GM19240 (cell line): ENCODE data around the gene ERCC6L.

Experiments used
- DNase-seq: peaks from one replicate; pipeline ENCODE4 v3.0.0; 2011; ENCODE audit warnings: low spot score; ENCODE audit not compliant: insufficient read length

ERCC6L gene, protein sequence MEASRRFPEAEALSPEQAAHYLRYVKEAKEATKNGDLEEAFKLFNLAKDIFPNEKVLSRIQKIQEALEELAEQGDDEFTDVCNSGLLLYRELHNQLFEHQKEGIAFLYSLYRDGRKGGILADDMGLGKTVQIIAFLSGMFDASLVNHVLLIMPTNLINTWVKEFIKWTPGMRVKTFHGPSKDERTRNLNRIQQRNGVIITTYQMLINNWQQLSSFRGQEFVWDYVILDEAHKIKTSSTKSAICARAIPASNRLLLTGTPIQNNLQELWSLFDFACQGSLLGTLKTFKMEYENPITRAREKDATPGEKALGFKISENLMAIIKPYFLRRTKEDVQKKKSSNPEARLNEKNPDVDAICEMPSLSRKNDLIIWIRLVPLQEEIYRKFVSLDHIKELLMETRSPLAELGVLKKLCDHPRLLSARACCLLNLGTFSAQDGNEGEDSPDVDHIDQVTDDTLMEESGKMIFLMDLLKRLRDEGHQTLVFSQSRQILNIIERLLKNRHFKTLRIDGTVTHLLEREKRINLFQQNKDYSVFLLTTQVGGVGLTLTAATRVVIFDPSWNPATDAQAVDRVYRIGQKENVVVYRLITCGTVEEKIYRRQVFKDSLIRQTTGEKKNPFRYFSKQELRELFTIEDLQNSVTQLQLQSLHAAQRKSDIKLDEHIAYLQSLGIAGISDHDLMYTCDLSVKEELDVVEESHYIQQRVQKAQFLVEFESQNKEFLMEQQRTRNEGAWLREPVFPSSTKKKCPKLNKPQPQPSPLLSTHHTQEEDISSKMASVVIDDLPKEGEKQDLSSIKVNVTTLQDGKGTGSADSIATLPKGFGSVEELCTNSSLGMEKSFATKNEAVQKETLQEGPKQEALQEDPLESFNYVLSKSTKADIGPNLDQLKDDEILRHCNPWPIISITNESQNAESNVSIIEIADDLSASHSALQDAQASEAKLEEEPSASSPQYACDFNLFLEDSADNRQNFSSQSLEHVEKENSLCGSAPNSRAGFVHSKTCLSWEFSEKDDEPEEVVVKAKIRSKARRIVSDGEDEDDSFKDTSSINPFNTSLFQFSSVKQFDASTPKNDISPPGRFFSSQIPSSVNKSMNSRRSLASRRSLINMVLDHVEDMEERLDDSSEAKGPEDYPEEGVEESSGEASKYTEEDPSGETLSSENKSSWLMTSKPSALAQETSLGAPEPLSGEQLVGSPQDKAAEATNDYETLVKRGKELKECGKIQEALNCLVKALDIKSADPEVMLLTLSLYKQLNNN

DNA sequence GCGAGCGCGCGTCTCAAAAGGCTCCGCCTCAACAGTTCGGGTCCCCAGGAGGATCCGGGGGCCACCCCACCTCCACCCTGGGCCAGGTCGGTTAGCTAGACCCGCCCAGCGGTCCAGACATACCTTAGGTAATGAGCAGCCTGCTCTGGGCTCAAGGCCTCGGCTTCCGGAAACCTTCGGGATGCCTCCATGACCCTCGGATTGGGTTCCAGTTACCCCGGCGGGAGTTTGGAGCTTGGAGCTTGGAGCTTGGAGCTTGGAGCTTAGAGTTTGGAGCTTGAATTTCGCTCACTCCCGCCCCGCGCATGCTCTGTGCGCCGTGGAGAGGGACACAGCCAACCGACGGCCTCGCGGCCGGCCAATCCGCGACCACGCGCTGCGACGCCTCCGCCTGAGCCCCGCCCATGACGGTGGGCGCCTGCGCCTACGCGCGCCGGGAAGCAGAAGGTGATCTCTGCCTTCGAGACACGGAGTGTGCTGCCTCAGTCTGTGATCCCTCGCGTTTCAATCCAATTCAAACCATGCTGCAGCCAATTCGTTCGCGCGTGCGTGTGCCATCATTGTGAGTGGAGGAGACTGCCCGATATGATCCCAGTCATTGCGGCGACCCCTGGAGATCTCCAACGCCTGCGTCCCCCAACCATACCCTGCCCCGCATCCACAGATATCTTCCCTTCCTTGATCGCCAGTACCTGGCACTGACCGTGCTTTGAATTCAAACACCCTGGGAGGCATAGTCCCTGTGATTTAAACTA is at the start of gene ERCC6L:
TSS of gene ERCC6L (minus strand) at position 307 of the 755 bp plus-strand sequence. CDS start at position 191, 116 bp downstream.
- peak; percentile 70 for DNase-seq

- DNase-seq = no peak
Measured at GRCh38 chrX:72282302-72282701, 43.5 kb upstream of the ERCC6L start.

DNA sequence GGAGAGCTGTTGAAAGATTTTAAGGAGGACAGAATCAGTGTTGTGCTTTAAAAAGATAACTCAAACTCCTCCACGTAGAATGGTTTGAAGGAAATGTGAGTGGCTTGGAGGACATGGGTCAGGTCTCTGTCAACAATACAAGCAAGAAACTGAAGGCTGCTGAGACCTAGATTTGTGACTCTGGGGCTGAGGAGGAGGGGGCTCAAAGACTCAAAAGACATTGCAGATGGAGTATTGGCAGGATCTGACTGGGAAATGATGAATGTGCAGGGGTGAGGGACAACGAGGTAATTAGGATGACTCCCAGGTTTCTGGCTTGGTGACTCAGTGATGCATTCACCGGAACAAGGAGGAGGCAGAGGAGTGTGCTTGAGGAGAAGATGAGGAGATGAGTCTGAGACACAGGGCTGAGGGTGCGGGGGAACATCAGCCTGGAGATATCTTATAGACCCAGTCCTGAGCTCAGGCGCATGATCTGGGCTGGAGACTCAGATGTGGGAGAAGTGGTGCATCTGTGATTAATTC is 41.6 kb upstream of the ERCC6L start:
- DNase-seq = no peak

DNA sequence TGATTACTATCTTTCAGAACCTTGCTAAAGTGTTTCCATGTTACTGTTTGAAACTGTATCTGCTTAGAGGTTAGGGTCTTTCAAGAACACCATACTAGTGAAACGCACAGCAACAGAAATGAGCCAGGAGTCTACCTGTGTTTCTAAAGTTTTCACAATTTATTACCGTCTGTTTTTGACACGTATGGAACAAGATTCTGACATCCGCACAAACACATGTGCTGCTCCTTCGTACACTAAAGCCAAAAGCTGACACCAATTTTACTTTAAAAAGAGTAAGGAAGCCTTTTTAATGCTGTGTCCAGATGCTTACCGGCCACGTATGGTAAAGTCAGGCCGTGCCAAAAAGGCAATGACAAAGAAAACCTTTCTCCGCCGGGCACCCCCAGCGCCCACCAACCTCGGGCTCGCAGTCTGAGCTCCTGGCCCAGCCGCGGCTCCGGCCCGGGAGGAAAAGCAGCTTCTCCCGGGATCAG is 37.7 kb upstream of the ERCC6L start:
- DNase-seq = no peak

GRCh38 chrX:72274526-72274925 is 35.7 kb upstream of the ERCC6L start:
- DNase-seq = no peak

GRCh38 chrX:72273718-72274117 is 34.9 kb upstream of the ERCC6L start:
- DNase-seq = no peak

GRCh38 chrX:72272868-72273267 is 34.0 kb upstream of the ERCC6L start:
- no peak for DNase-seq

DNA sequence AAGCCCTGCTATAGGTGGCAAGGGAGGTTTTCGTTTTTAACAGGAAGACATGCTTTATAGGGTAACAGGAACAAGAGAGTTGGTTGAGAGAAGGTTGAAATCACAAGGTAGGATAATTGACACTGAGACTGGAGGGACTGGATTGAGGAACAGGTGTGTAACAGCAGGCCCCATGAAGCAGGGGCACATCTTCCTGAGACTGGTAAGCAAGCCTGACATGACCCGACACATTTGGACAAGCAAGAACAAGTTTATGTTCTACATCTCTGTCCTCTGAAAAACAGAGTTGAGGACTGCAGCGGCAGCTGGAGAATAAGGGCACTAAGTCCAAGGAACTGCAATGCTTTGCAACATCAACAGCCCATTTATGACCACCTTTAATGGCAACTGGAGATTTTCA is 33.0 kb upstream of the ERCC6L start:
- no peak for DNase-seq

GRCh38 chrX:72271091-72271788 is 32.4 kb upstream of the ERCC6L start:
- DNase-seq = no peak

- no peak for DNase-seq
Measured at GRCh38 chrX:72270316-72270866, 31.6 kb upstream of the ERCC6L start.

DNA sequence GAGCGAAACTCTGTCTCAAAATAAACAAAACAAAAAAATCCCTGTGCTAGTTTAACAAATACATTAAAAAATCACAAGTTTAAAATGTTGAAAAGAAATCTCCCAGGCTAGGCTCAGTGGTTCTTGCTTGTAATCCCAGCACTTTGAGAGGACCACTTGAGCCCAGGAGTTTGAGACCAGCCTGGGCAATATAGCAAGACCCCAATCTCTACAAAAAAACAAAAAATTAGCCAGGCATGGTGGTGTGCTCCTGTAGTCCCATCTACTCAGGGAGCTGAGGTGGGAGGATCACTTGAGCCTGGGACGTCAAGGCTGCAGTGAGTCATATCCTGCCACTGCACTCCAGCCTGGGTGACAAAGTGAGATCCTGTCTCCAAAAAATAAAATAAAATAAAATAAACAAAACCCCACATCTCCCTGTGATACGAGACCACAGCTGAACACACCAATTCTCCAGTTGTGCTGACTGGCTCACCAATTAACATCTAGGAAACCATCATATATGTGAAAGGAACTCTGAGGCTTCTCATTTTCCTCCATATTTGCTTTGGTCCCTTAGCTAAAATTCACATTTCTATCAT is 30.9 kb upstream of the ERCC6L start:
- no peak for DNase-seq

DNA sequence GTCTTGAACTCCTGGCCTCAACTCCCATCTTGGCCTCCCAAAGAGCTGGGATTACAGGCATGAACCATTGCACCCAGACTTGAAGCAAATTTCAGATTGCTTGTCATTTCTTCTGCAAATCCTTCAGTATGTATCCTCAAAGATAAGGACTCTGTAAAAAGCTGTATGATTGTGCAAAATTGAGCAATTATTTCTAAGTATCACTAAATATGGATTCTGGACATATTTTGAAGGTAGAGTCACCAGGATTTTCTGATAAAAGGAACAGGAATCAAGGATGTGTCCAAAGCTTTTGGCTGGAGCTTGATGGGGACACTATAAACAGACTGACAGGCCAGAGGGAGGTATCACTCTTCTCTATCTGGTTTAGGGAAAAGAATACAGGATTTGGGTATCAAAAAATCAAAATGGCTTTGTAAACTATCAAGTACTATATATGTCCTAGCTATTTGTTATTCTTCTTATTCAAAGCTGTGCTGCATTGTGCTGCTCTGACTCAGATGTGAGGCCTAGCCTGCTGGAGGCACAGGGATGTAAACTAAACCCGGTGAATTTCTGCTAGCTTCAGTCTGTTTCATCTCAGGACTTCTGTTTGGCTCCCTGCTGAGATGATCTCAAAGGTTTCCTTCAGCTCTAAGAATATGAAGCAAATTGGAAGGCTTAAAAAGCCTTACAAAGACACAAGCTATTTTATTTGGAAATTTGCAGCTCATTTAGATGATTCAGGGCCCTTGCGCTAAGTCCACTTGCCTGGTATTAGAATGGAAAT is 30.0 kb upstream of the ERCC6L start:
- no peak for DNase-seq

- DNase-seq = no peak
Measured at GRCh38 chrX:72265263-72265662, 26.4 kb upstream of the ERCC6L start.

- no peak for DNase-seq
Measured at GRCh38 chrX:72262077-72262476, 23.2 kb upstream of the ERCC6L start.

GRCh38 chrX:72260448-72260847 is 21.6 kb upstream of the ERCC6L start:
- DNase-seq = no peak

- DNase-seq = no peak
Measured at GRCh38 chrX:72258174-72258573, 19.3 kb upstream of the ERCC6L start.

GRCh38 chrX:72255864-72256263 is 17.0 kb upstream of the ERCC6L start:
- DNase-seq = no peak

- no peak for DNase-seq
Measured at GRCh38 chrX:72255445-72255844, 16.6 kb upstream of the ERCC6L start.
